SK-N-MC (cell line): ENCODE data around the gene IAH1.
"Not testable (repeated sequence)": the region's sequence is repeated elsewhere in the genome, so short reads cannot be mapped to it uniquely, and the experiment has no call there.

Experiments
- EZH2 ChIP-seq: fragments of 200-600 bp; sonication (generic); IDR thresholded peaks from one replicate; pipeline ENCODE4 v1.6.1; 2017; ENCODE audit warnings: antibody characterized with exemption
- POLR2AphosphoS5 ChIP-seq: IDR thresholded peaks from 2 replicates; pipeline ENCODE4 v1.6.1; 2012; ENCODE audit warnings: mild to moderate bottlenecking, low read depth, low read length, borderline replicate concordance

- not testable (repeated sequence) for TF ChIP-seq EZH2, POLR2AphosphoS5
Measured at GRCh38 chr2:9513946-9514345, 39.6 kb downstream of the IAH1 start.
